Gastroesophageal sphincter (tissue), 3 donors: ENCODE measurements around the gene CTTNBP2.

Experiments used
- EP300 ChIP-seq: sonication (generic); formaldehyde crosslinking; IDR thresholded peaks from one replicate; pipeline ENCODE4 v1.6.1; 2017; ENCODE audit warnings: antibody characterized with exemption, mild to moderate bottlenecking
- POLR2A ChIP-seq, 2 donors: fragments of 450-650 bp; IDR thresholded peaks; one replicate each; pipeline ENCODE4 v1.6.1; 2017; ENCODE audit warnings: antibody characterized with exemption in 2 of 2, mild to moderate bottlenecking in 2 of 2, moderate library complexity in 1 of 2
- TF ChIP-seq, protein P1 (sequence below), 4 experiments: fragments of 200-600 bp in 2 of 4; fragments of 450-650 bp in 2 of 4; sonication (generic) in 1 of 4; IDR thresholded peaks; one replicate each; pipeline ENCODE4 v1.5.1; 2017 to 2019; ENCODE audit warnings: antibody characterized with exemption in 4 of 4, mild to moderate bottlenecking in 2 of 4, moderate library complexity in 2 of 4

DNA sequence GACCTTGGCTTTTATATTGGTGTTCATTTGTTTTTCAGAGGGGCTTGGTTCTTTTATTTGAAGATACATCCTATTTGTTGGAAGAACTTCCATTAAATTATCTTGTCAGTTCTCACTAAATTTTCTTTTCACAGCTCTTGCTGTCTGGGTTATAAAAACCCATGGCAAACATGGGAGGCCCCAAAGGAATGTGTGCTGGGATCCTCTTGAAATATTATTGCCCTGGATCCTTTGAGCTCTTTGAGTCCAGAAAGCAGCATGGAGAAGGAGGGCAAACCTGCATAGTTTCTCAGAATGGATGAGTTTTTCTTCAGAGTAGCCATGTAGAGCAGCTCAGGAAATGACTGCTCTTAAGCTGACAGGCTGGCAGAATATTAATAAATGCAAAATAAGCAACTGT lies 187.4 kb downstream of the CTTNBP2 start:
- TF ChIP-seq, protein P1, sequence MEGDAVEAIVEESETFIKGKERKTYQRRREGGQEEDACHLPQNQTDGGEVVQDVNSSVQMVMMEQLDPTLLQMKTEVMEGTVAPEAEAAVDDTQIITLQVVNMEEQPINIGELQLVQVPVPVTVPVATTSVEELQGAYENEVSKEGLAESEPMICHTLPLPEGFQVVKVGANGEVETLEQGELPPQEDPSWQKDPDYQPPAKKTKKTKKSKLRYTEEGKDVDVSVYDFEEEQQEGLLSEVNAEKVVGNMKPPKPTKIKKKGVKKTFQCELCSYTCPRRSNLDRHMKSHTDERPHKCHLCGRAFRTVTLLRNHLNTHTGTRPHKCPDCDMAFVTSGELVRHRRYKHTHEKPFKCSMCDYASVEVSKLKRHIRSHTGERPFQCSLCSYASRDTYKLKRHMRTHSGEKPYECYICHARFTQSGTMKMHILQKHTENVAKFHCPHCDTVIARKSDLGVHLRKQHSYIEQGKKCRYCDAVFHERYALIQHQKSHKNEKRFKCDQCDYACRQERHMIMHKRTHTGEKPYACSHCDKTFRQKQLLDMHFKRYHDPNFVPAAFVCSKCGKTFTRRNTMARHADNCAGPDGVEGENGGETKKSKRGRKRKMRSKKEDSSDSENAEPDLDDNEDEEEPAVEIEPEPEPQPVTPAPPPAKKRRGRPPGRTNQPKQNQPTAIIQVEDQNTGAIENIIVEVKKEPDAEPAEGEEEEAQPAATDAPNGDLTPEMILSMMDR (IDR thresholded peaks at IDR 0.05), result no peak
- TF ChIP-seq POLR2A (IDR thresholded peaks at IDR 0.05) (no peak), EP300 (no peak)
